Myocyte (in vitro differentiated cells): ENCODE measurements around the gene PIP5K1B. TPM values are rescaled to one million over a fixed set of nuclear protein-coding genes. Genes with fewer than 3 reads are reported as not detected.
"Not testable (repeated sequence)": the region's sequence is repeated elsewhere in the genome, so short reads cannot be mapped to it uniquely, and the experiment has no call there.

ENCODE experiments used
- DNase-seq: peaks from one replicate; pipeline ENCODE4 v3.0.0-alpha.2; 2012; ENCODE audit warnings: low read depth
- total RNA-seq: library from RNA; depleted of rRNA; stranded (reverse); fragments of >200 nt; gene quantifications from 2 replicates; pipeline ENCODE4 v1.2.3, GENCODE V29; 2014

PIP5K1B gene
- total RNA-seq, 1 donor from 2014 or later: 0.37 TPM

DNA sequence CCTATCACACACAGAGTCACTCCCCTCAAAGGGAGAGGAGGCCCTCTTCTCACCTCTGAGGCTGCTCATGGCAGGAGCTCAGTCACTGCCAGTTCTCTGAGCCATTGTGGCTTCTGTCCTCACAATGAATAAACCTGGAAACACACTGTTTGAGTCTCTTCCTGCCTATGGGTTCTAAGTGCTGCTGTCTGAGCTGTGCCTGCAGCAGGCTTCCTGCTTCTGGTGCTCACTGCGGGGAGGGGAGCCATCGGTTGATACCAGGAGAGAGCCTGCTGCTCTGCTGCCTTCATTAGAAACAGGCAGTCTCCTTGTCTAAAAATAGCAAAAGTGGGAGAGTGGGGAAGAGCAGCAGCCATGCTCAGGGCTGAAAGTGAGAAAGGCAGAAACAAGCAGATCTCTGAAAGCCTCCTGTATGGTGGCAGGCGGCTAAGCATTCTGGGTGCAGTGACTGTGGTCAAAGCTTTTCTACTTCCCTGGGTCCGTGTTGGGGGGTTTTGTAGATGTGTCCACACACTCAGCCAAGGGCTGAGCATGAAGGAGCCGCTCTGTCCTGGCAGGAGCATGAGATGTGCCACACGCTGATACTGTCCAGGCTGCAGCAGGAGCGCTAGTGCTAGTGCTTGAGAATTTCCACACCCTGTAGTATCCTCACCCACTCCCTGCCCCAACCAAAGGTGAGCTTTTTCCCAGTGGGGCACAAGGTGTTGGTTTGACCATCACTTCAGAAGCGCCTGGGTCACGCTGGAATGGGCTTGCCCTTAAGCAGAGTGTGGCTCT lies 274.7 kb downstream of the PIP5K1B start:
- DNase-seq: no peak

- no peak for DNase-seq
Observed at GRCh38 chr9:68980341-68980914, 275.4 kb downstream of the PIP5K1B start.

GRCh38 chr9:68981789-68982188 lies 276.7 kb downstream of the PIP5K1B start:
- DNase-seq: no peak

DNA sequence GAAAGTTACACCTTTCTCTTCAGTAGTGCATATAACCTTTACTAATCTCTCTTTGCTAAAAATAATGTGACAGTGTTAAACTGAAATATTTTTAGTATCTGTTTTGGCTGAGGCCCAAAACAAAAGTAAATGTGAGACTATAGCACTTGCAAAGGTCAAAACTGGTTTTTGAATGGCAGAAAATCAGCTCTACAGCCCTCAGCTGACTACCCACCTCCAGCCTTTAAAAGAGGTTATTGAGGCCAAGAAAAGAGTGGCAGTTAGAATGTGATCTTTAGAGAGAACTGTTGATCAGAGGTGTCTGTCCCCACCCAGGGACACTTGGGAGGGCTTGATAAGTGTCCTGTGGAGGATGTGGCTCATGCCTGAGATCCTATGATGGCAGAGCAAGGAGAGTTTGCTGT lies 278.0 kb downstream of the PIP5K1B start:
- no peak for DNase-seq

GRCh38 chr9:68983522-68984424 lies 278.7 kb downstream of the PIP5K1B start:
- DNase-seq: no peak

DNA sequence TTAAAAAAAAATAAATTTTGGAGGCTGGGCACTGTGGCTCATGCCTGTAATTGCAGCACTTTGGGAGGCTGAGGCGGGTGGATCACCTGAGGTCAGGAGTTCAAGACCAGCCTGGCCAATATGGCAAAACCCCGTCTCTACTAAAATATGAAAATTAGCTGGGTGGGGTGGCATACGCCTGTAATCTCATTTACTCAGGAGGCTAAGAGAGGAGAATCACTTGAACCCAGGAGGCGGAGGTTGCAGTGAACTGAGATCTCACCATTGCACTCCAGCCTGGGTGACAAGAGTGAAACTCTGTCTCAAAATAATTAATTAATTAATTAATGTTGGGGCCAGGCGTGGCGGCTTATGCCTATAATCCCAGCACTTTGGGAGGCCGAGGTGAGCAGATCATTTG lies 281.9 kb downstream of the PIP5K1B start:
- not testable (repeated sequence) for DNase-seq

DNA sequence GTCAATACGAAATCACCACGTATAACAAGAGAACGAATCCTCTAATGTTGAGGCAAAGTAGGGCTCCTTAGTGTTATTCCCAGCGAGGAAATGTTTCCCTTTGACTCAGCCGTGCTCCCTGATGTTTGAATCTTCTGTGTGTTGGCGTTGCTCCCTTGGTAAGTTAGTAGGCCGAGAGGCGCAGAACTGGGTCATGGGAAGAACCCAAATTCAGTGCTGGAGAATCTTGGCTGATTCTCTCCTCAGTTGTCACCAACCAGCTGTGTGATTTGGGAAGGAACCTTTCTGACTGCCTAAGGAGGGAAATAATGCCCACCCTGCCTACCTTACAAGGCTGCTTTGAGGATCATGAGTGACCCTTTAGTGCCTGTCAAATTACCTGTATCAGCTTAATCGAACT lies 286.4 kb downstream of the PIP5K1B start:
- DNase-seq: no peak

- no peak for DNase-seq
Observed at GRCh38 chr9:68995776-68996175, 290.7 kb downstream of the PIP5K1B start.

DNA sequence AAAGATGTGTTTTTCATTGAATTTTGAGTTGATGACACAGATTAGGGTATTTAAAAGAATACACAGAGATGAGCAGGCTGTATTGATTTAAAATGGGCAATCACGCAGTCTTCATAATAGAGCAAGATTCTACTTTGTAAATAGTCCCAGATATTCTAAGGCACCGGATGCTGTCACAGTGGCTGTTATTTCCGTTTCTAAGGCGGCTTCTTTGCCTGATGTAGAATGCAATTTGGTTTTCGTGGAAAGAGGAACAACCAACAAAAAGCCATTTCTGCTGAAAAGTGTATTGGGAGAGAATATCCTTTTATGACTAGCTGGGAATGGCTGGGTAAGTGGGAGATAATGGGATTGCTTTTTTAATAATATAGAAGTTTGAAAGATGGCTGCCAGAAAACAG lies 291.4 kb downstream of the PIP5K1B start:
- no peak for DNase-seq

GRCh38 chr9:68997666-68998065 lies 292.6 kb downstream of the PIP5K1B start:
- DNase-seq: no peak

GRCh38 chr9:68998385-68998784 lies 293.3 kb downstream of the PIP5K1B start:
- peak; percentile 19 for DNase-seq

- DNase-seq: peak; percentile 3
Observed at GRCh38 chr9:68998812-68999211, 293.8 kb downstream of the PIP5K1B start.

GRCh38 chr9:68999393-69000105 lies 294.5 kb downstream of the PIP5K1B start:
- DNase-seq: peak; percentile 72

- no peak for DNase-seq
Observed at GRCh38 chr9:69001921-69002320, 296.9 kb downstream of the PIP5K1B start.

DNA sequence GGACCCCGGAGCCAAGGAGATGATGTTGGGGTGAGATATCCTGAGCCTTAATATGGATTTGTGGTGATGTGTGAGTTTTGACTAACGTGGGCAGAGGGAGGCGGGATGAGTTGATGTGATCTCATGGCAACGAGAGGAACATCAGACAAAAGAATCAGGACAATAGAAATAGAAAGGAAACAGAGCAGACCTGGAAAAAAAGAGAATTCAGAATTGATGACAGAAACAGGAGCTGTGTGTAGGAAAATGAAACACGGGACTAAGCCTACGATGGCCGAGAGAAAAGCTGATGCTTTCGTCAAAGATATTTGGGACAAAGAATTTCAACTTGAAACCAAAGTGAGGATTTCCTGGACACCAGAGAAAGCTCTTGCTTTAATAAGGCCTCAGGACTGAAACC lies 298.0 kb downstream of the PIP5K1B start:
- no peak for DNase-seq

DNA sequence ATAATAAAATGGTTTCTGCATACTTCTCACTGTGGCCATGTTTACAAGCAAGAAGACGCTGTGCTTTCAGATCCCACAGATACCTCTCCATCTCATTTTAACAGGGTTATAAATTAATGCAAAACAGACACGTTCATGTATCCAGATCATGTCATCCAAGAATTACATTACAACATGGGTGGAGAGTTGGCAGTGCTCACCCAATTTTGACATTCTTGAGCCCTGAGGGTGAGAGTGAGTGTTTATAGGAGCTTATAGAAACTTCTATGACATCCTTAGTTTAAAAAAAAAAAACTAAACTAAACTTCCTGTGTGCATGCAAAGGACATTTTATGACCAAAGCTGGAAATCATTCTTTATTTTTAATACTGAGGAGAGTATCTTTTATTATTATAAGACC lies 299.8 kb downstream of the PIP5K1B start:
- no peak for DNase-seq

GRCh38 chr9:69009708-69010107 lies 304.7 kb downstream of the PIP5K1B start:
- no peak for DNase-seq

DNA sequence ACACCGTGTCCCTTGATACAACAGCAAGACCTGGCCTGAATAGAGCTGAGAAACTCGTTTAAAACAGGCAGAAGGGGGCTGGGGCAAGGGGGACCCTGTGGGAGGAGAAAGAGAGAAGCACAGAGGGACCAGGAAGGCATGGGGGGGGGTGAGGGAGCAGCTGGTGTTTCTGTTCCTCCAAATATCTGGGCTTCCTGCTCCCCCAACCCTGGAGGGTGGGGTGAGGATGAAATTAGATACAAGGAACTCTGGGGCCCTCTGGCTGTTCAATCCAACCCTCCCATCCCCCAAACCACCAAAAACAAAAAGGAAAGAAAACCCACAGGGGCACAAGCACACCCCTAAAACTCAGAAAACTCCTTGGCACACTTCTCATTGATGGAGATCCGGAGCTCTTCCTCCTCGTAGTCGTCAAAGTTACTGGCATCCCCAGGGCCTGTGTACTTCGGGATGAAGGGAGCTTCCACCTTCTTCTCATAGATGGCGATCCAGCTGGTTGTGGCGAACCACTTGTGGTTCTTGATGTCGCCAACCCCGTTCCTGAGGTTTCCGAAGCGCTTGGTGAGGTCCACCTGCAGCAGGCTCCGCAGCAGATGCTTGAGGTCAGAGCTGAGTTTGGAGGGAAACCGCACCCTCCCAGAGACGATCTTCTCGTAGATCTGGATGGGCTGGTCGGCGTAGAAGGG lies 307.8 kb downstream of the PIP5K1B start:
- no peak for DNase-seq

DNA sequence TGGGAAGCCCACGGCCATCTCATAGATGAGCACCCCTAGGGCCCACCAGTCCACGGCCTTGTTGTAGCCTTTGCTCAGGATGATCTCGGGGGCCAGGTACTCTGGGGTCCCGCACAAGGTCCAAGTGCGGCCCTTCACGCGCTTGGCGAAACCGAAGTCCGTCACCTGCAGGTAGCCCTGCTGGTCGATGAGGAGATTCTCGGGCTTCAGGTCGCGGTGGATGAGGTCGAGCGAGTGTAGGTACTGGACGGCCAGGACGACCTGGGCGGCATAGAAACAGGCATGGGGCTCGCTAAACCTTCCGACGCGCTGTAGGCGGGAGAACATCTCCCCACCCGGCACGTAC lies 308.3 kb downstream of the PIP5K1B start:
- no peak for DNase-seq

DNA sequence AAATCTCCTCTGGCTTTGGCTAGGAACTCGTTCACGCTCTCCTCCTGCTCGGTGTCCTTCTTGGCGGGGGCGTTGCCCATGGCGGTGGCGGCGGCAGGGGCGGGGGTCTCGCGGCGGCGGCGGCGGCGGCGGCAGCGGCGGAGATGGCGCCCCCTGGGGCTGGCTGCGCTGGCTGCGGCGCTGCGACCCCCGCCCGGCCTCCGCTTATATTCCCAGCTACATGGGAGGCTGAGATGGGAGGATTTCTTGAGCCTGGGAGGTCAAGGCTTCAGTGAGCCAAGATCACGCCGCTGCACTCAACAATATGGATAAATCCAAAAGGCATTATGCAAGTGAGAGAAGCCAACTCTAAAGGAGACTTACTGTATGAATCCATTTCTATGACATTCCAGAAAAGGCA lies 309.0 kb downstream of the PIP5K1B start, which contains the start of gene PRKACG:
Gene PRKACG, minus strand, starts transcription at position 101 of the 400 bp plus-strand sequence. Its CDS starts 21 bp downstream, at position 80.
- no peak for DNase-seq
